Activated T-helper 1 cell treated with anti-CD3 and anti-CD28 coated beads, Interleukin-2, amount 50 U/mL, for 16 hours (primary cell): ENCODE results near the gene TK1.
A peak's percentile ranks its signal among the peaks of the same experiment; 100 is the strongest.
"Not testable (repeated sequence)": the region's sequence is repeated elsewhere in the genome, so short reads cannot be mapped to it uniquely, and the experiment has no call there.

ENCODE experiments used
- DNase-seq, 2 donors: peaks; one replicate each; pipeline ENCODE4 v3.0.0-alpha.2; 2020; ENCODE audit warnings: low read depth in 1 of 2, low spot score in 1 of 2

TK1 gene

DNA sequence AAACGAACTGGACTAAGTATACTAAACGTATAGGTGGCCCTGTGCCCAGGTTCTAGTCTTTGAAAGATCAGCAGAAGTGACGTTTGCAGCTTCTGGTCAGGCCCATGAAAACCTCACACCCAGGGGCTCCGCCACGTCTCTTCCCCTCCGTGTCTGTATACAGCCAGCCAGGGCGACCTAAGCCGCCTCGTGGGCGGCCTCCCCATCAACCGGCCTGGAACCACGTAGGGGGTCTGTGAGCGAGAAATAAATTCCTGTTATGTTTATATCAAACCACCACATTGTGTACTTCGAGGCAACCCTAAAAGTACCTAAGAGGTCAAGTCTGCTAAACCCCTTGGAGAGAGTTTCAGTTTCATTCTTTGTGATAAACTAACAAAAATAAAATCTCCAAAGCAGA, 6.8 kb downstream of the TK1 start:
- DNase-seq = no peak

GRCh38 chr17:78179372-78179771, 7.5 kb downstream of the TK1 start:
- DNase-seq = no peak

DNA sequence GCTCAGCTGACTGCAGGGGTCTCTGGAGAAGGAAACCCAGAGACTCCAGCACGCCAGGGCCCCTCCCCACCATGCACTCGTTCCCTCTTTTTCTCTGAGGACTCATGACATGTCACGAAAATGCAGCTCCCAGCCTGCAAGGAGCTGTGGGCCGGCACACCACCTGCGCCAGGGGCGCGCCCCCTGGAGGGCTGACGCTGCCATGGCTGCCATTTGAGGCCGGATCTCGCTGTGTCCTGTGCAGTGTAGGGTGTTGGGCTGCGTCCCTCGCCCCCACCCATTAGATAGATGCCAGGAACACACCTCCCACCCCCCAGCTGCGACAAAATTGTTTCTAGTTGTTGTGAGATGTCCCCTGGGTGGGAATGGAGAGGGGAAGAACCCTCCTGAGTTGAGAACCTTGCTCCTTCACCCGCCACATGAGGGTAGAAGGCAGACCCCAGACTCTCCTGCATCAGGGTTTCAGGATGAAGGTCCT, 10.3 kb downstream of the TK1 start:
- DNase-seq = peak; percentile 62 to 66

DNA sequence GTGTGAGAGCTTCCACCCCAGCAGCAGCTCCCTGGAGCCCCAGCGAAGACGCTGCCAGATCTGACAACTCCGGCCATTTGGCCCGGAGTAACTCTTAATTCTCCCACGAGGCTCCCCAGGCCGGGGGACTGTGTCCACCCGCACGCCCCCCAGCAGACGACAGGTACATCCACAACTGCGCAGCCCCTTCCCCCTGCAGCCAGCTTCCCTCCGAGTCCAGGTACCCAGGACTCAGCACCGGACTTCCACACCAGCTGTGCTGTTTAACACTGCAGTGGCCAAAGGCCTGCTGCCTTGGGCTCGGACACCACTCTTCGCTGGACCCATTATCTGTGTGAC, 11.2 kb downstream of the TK1 start:
- no peak for DNase-seq

DNA sequence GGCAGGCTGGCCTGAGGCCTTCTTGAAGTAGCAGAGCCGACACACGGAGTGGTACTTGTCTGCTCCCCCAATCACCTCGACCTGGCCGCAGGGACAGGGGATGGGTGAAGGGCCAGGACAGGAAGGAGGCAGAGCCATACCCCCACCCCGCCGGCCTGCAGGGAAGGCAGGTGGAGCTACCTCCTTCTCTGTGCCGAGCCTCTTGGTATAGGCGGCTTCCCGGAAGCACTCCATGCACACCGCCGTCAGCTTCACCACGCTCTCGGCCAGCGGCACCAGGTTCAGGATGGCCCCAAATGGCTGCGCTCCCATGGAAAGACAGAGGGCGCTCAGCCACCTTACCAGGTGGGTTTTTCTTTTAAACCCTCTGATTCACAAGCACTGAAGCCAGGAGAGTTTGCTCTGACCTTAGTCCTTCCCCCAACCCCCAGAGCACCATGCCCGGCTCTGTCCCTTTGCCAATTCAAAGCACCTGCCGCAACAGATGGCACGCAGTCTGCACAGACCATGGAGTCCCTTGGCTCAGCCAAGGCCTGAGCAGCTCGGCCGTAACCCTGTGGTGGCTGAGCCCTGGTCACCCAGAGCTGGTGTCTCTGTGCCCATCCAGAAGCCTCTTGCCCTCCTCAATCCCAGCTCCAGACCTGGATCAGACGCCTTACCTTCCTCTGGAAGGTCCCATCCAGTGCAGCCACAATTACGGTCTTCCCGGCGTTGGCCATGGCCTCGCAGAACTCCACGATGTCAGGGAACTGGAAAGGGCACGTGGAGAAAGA, 11.8 kb downstream of the TK1 start:
- DNase-seq = no peak

- DNase-seq = no peak
Measured at GRCh38 chr17:78174346-78174869, 12.4 kb downstream of the TK1 start.

GRCh38 chr17:78173097-78173715, 13.6 kb downstream of the TK1 start:
- no peak for DNase-seq

- DNase-seq = no peak
Measured at GRCh38 chr17:78172249-78173051, 14.4 kb downstream of the TK1 start.

GRCh38 chr17:78171591-78172248, 15.1 kb downstream of the TK1 start:
- DNase-seq = not testable (repeated sequence)

- no peak for DNase-seq
Measured at GRCh38 chr17:78170692-78171590, 15.9 kb downstream of the TK1 start.

GRCh38 chr17:78168903-78169793, 17.7 kb downstream of the TK1 start:
- DNase-seq = peak in 1 of 2 donors; percentile 57

DNA sequence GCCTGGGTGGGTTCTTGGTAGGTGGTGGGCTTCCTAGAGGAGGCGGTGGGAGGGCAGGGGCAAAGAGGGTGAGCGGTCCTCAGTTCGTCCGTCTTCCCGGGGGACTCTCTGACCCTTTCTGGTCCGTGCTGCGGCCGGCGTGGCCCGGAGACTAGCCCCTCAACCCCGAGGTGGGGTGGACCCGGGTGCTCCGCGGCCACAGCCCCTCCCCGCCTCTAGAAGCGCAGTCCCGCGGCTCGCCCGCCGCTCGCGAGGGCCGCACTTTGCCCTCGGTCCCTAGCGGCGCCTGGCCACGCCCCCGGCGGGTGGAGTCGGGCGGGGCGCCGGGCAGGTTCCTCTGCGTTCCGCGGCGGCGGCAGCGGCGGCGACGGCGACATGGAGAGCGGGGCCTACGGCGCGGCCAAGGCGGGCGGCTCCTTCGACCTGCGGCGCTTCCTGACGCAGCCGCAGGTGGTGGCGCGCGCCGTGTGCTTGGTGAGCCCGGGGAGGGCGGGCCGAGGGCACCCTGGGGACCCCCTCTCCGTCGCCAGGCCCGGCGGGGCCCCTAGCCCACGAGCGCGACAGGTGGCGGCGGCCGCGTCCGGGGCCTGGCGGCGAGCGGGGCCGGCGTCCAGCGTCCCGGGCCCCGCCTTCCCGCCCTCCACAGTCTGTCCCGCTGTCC, 18.5 kb downstream of the TK1 start, which contains the start of gene SYNGR2:
Gene SYNGR2, plus strand, starts transcription at position 340 of the 661 bp plus-strand sequence. Its CDS starts 36 bp downstream, at position 376.
- DNase-seq = peak; percentile 74 to 82

GRCh38 chr17:78166416-78166815, 20.4 kb downstream of the TK1 start:
- DNase-seq = no peak

DNA sequence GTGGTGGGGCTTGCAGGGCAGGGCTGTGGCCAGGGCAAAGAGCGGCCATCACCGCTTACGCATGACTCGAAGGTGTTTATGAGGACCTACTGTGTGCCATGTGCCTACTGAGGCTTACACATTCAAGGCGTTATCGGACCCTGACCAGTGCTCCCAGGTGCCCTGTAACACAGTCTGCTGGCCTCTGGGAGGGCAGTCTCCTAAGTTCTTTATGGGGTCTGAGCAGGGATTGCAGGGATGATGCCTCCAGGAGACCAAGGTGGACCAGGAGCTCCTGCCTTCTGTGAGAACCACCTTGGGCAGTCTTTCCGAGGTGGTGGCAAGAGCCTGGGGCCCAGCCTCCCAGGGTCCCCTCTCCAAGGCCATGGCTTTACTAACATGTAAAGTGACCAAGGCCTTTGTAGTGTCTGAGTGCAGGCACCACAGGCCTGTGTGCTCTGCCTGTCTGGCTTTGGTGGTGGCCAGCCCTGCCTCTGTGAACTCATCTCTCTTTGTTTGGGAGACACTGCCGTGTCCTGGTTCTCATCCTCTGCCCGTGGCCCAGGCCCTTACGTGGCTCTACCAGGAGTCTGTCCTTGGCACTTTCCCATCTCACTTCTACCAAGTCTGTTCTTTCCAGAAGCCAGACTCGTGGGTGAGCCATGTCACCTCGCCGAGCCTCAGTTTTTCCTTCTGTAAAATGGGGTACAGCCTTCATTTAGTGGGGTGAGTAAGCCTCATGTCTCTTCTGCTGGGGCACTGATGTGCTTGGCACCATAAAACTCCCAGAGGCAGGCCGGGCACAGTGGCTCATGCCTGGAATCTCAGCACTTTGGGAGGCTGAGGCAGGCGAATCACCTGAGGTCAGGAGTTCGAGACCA, 21.9 kb downstream of the TK1 start:
- DNase-seq = no peak

- no peak for DNase-seq
Measured at GRCh38 chr17:78163881-78164747, 22.7 kb downstream of the TK1 start.

- no peak for DNase-seq
Measured at GRCh38 chr17:78159575-78160158, 27.2 kb downstream of the TK1 start.
